GM18505 (cell line): Measurements from ENCODE around the gene EDN1.
"Not testable (repeated sequence)": the region's sequence is repeated elsewhere in the genome, so short reads cannot be mapped to it uniquely, and the experiment has no call there.

Source experiments
- ATAC-seq: cut with Tn5 transposase; IDR thresholded peaks from one replicate; pipeline ENCODE4 v1.9.1; 2021; ENCODE audit not compliant: unreplicated experiment
- POLR2A ChIP-seq: IDR thresholded peaks from 4 replicates; pipeline ENCODE4 v1.6.1; 2011; ENCODE audit warnings: borderline replicate concordance; ENCODE audit not compliant: insufficient read depth, insufficient read length; ENCODE audit errors: extremely low read depth

The EDN1 gene

GRCh38 chr6:12312736-12313135 lies 22.6 kb downstream of the EDN1 start:
- no peak for ATAC-seq
- TF ChIP-seq POLR2A: no peak

GRCh38 chr6:12313306-12313991 lies 23.3 kb downstream of the EDN1 start:
- no peak for TF ChIP-seq POLR2A
- no peak for ATAC-seq

- TF ChIP-seq POLR2A: no peak
- ATAC-seq: no peak
These were observed 23.9 kb downstream of the EDN1 start for GRCh38 chr6:12313992-12314589.

GRCh38 chr6:12314751-12315150 lies 24.6 kb downstream of the EDN1 start:
- no peak for TF ChIP-seq POLR2A
- ATAC-seq: no peak

GRCh38 chr6:12315292-12316081 lies 25.3 kb downstream of the EDN1 start:
- no peak for TF ChIP-seq POLR2A
- no peak for ATAC-seq

- ATAC-seq: no peak
- TF ChIP-seq POLR2A: no peak
These were observed 28.6 kb downstream of the EDN1 start for GRCh38 chr6:12318749-12319148.

- ATAC-seq: not testable (repeated sequence)
These were observed 29.9 kb downstream of the EDN1 start for GRCh38 chr6:12320074-12320473.

GRCh38 chr6:12324099-12324498 lies 33.9 kb downstream of the EDN1 start:
- TF ChIP-seq POLR2A: no peak
- ATAC-seq: no peak

GRCh38 chr6:12324748-12325147 lies 34.6 kb downstream of the EDN1 start:
- no peak for ATAC-seq
- TF ChIP-seq POLR2A: no peak

GRCh38 chr6:12325872-12326271 lies 35.7 kb downstream of the EDN1 start:
- ATAC-seq: no peak

GRCh38 chr6:12327391-12327790 lies 37.2 kb downstream of the EDN1 start:
- no peak for ATAC-seq
- no peak for TF ChIP-seq POLR2A

More at GRCh38 chr6:12325872-12326271, 35.7 kb downstream of the EDN1 start:
- TF ChIP-seq POLR2A: no peak

- TF ChIP-seq POLR2A: no peak
- ATAC-seq: no peak
These were observed 37.8 kb downstream of the EDN1 start for GRCh38 chr6:12327988-12328387.

- no peak for TF ChIP-seq POLR2A
- ATAC-seq: no peak
These were observed 38.5 kb downstream of the EDN1 start for GRCh38 chr6:12328701-12329100.

- TF ChIP-seq POLR2A: no peak
- no peak for ATAC-seq
These were observed 41.3 kb downstream of the EDN1 start for GRCh38 chr6:12331474-12331873.
